Esophagus squamous epithelium (tissue), 4 donors: Measurements from ENCODE around the gene ABAT.

Experiments
- POLR2A ChIP-seq, 4 donors: fragments of 450-650 bp; IDR thresholded peaks; one replicate each; pipeline ENCODE4 v1.6.1; 2017; ENCODE audit warnings: antibody characterized with exemption in 4 of 4, mild to moderate bottlenecking in 4 of 4, moderate library complexity in 3 of 4
- TF ChIP-seq, protein P1 (sequence below), 6 experiments: fragments of 450-650 bp in 4 of 6; fragments of 200-600 bp in 2 of 6; sonication (generic) in 2 of 6; IDR thresholded peaks; one replicate each; pipeline ENCODE4 v1.5.1; 2016 to 2019; ENCODE audit warnings: antibody characterized with exemption in 6 of 6, mild to moderate bottlenecking in 4 of 6, moderate library complexity in 4 of 6

DNA sequence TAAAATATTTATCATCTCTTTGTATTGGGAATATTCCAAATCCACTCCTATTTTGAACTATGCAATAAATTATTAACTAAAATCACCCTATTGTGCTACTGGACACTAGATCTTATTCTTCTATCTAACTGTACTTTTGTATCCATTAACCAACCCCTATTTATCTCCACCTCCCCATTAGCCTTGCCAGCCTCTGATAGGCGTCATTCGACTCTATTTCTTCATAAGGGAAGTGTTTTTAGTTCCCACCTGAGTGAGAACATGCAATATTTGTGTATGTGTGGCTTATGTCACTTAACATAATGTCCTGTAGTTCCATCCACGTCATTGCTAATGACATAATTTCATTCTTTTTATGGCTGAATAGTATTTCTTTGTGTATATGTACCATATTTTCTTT lies 99.1 kb downstream of the ABAT start:
- TF ChIP-seq, protein P1, sequence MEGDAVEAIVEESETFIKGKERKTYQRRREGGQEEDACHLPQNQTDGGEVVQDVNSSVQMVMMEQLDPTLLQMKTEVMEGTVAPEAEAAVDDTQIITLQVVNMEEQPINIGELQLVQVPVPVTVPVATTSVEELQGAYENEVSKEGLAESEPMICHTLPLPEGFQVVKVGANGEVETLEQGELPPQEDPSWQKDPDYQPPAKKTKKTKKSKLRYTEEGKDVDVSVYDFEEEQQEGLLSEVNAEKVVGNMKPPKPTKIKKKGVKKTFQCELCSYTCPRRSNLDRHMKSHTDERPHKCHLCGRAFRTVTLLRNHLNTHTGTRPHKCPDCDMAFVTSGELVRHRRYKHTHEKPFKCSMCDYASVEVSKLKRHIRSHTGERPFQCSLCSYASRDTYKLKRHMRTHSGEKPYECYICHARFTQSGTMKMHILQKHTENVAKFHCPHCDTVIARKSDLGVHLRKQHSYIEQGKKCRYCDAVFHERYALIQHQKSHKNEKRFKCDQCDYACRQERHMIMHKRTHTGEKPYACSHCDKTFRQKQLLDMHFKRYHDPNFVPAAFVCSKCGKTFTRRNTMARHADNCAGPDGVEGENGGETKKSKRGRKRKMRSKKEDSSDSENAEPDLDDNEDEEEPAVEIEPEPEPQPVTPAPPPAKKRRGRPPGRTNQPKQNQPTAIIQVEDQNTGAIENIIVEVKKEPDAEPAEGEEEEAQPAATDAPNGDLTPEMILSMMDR (IDR thresholded peaks at IDR 0.05) = no peak
- no peak for TF ChIP-seq POLR2A (IDR thresholded peaks at IDR 0.05)
